HL-60 (cell line): ENCODE measurements around the gene SV2C.
"Not testable (repeated sequence)": the region's sequence is repeated elsewhere in the genome, so short reads cannot be mapped to it uniquely, and the experiment has no call there.

Experiments
- DNase-seq, 2 experiments: peaks; one replicate each; pipeline ENCODE4 v3.0.0-alpha.2; 2010 to 2020; ENCODE audit warnings: low read depth in 1 of 2, low spot score in 1 of 2
- H3K27ac ChIP-seq: fragments of 250-450 bp; sonication (Bioruptor Pico); replicated peaks from 2 replicates; pipeline ENCODE4 v1.5.1; 2020; ENCODE audit warnings: mild to moderate bottlenecking, moderate library complexity
- H3K27me3 ChIP-seq: fragments of 250-450 bp; sonication (Bioruptor Pico); 2 replicates; pipeline ENCODE4 v1.5.1; 2021; ENCODE audit warnings: mild to moderate bottlenecking, moderate library complexity; ENCODE audit not compliant: insufficient read depth, poor library complexity, severe bottlenecking
- H3K4me3 ChIP-seq: replicated peaks from 2 replicates; pipeline ENCODE4 v1.5.1; 2011; ENCODE audit warnings: mild to moderate bottlenecking, control low read depth, low read length; ENCODE audit not compliant: insufficient read depth
- CTCF ChIP-seq: IDR thresholded peaks from one replicate; pipeline ENCODE4 v1.5.1; 2011; ENCODE audit warnings: low read length, control low read depth, inconsistent platforms; ENCODE audit not compliant: insufficient read depth
- GABPA ChIP-seq: IDR thresholded peaks from 2 replicates; pipeline ENCODE4 v1.6.1; 2012; ENCODE audit warnings: low read depth
- POLR2AphosphoS5 ChIP-seq: IDR thresholded peaks from 2 replicates; pipeline ENCODE4 v1.6.1; 2012; ENCODE audit warnings: low read depth
- REST ChIP-seq: IDR thresholded peaks from 2 replicates; pipeline ENCODE4 v1.6.1; 2012; ENCODE audit warnings: low read depth; ENCODE audit not compliant: insufficient replicate concordance
- SPI1 ChIP-seq: IDR thresholded peaks from 2 replicates; pipeline ENCODE4 v1.6.1; 2012; ENCODE audit warnings: low read depth, mild to moderate bottlenecking, borderline replicate concordance
- long read RNA-seq: library from polyadenylated mRNA; unstranded; transcript quantifications from one replicate; pipeline ENCODE4 v2.0.0, GENCODE V29; 2020

SV2C gene
- long read RNA-seq = 0 reads

- TF ChIP-seq POLR2AphosphoS5 (no peak), GABPA (no peak), REST (no peak), SPI1 (no peak), CTCF (no peak)
- Histone ChIP-seq H3K27ac (no peak within 1 kb of the TSS), H3K4me3 (no peak within 1 kb of the TSS), H3K27me3 (peaks cover 20% of the 10 kb centered on the region)
- DNase-seq = peak in 1 of 2 experiments; percentile 1
These were observed at the start of gene SV2C for GRCh38 chr5:76082772-76083554. TSS of gene SV2C (plus strand) at chr5:76083383. CDS start at chr5:76131751, 48,368 bp downstream.

- DNase-seq, H3K4me3 ChIP-seq, H3K27ac ChIP-seq, H3K27me3 ChIP-seq: not testable (repeated sequence)
These were observed 45.4 kb upstream of the SV2C start for GRCh38 chr5:76037736-76038151.

GRCh38 chr5:76038212-76038611 lies 45.0 kb upstream of the SV2C start:
- no peaks in the 10 kb centered on the region for H3K27me3 ChIP-seq
- TF ChIP-seq CTCF = no peak
- no peak for TF ChIP-seq SPI1
- TF ChIP-seq REST = no peak
- no peak for TF ChIP-seq POLR2AphosphoS5
- no peak for TF ChIP-seq GABPA
- no peak overlapping the region for H3K4me3 ChIP-seq
- no peak overlapping the region for H3K27ac ChIP-seq
- no peak for DNase-seq

GRCh38 chr5:76040806-76041205 lies 42.4 kb upstream of the SV2C start:
- peak in 1 of 2 experiments; percentile 32 for DNase-seq
- no peak overlapping the region for H3K4me3 ChIP-seq
- TF ChIP-seq REST (no peak), GABPA (no peak), POLR2AphosphoS5 (no peak), SPI1 (no peak), CTCF (no peak)
- no peaks in the 10 kb centered on the region for H3K27me3 ChIP-seq
- H3K27ac ChIP-seq = no peak overlapping the region
